ENCODE results near the gene CDC25A.
"Not testable (repeated sequence)": the region's sequence is repeated elsewhere in the genome, so short reads cannot be mapped to it uniquely, and the experiment has no call there.

Gene CDC25A

DNA sequence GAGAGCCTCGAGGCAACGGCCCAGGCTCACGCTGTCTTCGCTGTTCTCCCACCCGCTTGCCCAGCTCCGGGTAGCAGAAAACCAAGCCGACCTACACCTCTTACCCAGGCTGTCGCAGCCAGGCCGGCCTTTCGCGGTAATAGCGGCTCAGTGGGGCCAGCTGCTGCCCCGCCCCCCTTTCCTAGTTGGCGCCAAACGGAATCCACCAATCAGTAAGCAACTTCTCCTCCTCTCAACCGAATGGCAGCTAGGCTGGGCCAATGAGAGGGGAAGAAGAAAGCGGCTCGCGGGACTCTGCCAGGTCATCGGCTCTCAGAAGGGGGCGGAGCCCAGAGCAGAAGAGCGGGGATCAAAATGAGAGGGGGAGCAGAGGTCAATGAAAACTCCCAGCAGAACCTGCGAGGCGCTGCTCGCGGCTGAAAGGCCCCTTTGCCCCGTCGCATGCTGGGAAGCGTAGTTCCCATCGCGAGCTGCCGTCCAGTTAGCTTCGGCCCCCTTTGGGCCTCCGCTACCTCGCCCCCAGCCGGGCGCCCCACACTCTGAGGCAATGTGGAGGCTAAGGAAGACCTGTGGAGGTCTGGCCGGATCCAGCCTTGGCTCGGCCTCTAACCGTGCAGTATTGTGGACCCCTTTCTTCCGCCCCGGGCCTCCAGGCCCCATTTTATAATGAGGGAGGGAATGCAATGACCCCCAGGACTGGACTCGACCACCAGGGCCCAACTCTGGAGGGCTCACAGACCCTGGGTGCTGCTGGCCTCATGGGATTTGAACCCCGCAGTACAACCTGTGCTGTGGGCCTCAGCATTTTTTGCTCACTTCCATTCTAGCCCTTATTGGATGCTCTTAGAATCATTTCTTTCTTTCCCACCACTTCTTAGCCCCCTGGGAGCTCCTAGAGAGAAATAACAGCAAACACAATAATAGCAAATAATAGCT is at the start of gene CDC25A:
Gene CDC25A, minus strand, starts transcription at position 152 of the 936 bp plus-strand sequence. CDS start 470 bp downstream, outside the sequence.
- peak; percentile 96 for DNase-seq

DNA sequence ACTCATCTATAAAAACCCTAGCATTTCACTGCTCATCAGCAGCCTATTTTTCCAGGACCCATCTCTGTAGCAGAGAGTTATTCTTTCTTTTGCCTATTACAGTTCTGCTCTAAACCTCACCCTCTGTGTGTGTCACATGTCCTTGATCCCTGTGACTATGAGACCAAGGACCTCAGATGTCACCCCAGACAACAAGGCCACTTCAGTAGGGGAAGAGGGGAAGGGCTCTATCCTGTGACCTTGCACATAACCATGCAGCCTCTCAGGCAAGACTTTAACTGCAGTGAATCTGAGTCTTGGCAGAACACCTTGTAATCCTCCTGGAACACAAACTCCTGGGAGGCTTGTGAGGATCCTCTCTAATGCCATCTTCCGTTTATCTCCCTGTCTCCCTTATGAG is 48.3 kb upstream of the CDC25A start:
- DNase-seq, result no peak

DNA sequence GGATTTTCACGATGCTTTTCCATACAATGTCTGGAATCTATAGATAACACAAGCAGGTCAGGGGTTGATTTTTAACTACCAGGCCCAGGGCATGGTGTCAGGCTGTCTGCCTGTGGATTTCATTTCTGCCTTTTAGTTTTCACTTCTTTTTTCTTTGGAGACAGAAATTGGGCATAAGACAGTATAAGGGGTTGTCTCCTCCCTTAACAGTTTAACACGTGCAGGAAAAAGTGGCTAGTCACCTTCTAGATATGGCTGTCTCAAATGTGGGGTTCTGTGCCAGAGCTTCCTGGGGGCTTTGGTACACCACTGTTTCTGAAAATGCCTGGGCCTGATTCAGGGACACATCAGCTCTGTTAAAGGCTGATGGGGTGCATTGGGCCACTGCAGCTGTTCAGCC is 45.3 kb upstream of the CDC25A start:
- no peak for DNase-seq

DNA sequence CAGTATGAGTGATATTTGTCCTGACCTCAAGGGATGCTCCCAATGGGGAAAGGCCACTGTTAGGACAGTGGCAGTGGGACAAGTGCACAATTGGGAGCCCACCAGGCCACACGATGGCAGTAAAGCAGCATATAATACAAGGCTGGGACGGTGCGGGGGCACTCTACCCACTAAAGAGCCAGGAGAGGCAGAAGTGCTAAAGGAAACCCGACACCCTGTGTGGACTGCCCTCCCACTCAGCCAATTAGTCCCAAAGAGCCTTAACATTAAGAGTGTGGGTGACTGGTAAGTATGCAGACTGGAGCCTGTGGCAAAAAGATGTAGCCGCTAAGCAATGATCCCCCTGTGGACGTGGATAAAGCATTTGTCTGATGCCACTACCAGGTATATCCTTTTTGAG is 44.5 kb upstream of the CDC25A start:
- peak; percentile 45 for DNase-seq

DNA sequence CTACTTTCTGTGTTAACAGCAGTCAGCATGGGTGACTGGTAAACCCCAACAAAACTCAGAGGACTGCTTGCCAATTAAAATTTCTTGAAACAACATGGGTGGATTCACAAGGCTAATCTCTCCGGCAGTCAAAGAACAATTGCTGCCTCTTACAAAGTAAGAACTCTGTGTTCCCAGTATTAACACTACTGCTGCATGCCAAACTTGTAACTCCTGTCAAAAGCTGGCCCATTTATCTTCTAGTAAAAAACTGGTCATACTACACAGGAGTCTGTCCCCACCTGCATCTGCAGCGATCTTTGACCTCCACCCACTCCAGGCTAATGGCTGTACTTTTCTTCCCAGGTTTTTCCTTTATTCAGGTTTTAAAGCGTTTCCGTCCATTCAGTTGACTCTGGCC is 44.0 kb upstream of the CDC25A start:
- no peak for DNase-seq

DNA sequence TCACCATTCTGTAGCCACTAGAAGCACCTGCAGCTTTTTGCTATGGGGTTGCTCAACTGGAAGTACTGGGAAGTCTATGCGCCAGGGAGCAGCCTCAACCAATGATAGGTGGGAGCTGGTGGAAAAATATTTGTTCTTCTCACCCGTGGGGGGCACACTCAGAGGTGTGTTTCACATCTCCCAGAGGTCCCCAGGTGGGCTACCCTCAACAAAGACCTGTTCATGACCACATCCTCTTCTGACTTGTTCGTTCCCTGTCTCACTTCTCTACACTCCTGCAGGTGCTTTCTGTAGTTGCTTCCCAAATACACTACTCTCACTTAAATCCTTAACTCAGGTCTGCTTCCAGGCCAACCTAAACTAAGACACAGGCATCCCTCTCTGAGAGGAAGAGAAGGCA is 38.7 kb upstream of the CDC25A start:
- DNase-seq, result no peak

DNA sequence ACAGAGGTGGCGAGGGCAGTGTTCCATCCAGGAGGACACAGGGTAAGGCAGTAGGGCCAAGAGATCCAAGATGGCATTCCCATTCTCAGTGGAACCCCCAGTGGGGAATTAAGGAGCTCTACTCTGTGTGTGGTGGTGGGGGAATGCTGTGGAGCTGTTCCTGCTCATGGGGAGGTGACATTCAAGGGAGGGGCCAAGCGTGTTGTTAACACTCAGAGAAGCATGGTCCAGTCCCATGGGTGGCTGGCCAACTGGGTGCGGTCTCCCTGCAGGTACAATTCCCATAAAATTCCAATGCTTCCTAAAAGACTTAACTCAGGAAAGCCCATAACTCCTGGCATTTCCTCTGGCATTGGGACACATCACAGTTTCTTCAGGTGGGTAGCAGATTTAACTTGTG is 37.4 kb upstream of the CDC25A start:
- DNase-seq, result no peak

DNA sequence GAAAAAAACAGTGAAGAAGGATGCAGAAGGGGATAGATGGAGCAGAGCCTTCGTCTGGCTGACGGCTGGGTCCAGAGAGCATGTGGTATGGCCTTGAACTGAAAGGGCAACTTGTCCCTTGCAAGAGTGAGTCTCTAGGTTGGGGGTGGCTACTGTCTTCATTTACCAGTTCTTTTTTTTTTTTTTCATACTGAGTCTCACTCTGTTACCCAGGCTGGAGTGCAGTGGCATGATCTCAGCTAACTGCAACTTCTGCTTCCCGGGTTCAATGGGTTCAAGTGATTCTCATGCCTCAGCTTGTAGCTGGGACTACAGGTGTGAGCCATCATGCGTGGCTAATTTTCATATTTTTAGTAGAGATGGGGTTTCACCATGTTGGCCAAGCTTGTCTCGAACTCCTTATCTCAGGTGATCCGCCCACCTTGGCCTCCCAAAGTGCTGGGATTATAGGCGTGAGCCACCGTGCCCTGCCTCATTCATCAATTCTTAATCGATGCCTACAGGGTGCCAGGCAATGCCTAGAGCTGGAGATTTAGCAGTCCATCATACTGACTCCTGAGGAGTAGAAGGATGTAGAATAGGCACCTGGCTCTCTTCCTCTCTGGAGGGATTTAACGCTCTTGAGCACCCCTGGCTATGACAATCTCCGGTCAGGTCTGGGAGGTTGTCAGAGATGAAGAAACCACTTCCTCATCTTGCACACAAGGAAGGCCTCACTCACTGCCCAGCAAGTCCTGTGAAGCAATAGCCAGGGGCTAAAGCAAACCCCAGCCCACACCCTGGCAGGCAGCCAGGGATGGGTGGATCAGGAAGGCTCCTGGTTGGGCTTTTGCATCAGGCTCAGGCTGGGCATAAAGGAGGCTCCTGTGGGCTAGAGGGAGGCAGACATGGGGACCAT is 34.6 kb upstream of the CDC25A start, which contains the start of gene CAMP:
Gene CAMP, plus strand, starts transcription at position 880 of the 898 bp plus-strand sequence. Its CDS starts 17 bp downstream, at position 897.
- DNase-seq, result no peak

DNA sequence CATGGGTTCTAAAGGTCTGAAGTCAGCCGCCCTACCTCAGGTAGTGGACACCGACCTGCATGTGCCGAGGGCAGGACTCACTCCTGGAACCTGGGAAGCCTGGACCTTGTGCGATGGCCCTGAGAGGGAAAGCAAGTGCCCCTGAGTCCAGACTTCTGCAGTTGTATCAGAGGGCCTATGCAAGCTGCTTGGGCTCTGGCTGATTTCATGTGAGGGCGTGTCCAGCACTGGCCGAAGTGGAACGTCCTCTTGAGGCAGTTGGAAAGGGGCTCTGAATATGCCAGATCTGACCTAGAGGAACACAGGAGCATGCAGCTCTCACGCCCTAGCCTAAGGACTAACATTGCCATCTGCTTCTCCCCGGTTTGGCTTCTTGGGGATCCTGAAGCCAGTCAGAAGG is 32.5 kb upstream of the CDC25A start:
- DNase-seq, result no peak

DNA sequence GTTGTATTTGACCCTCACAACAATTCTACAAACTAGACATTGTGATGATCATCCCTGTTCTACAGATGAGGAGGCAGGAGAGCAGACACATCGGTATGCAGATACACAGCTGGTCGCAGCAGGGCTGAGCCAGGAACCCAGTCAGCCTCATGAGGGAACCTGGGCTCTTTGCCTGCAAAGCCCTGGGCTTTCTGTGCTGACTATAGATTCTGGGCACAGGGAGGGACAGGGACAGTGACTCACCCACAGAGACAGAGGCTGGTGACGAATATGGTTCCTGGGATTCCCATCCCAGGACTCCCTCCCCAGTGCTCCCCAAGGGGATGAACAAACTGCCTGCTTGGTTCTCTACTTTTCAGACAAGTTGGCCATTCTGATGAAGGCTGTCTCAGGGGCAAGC is 31.3 kb upstream of the CDC25A start:
- DNase-seq, result no peak

DNA sequence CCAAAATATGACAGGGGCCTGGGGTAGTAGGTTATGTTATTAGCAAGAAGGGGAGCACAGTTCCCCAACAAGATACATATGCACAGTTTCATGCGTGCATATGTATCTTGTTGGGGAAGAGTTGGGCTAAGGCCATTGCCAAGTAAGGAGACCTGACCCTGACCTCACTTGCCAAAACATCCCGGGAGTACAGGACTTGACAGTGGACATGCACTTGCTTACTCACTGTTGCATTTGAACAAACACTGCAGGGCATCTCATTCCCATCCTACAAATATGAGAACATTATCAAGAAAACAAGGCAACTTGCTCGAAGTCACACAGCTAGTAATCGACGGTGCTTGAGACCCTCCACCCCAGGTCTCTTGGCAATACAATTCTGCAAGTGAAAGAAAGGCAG is 30.3 kb upstream of the CDC25A start:
- DNase-seq, result no peak

DNA sequence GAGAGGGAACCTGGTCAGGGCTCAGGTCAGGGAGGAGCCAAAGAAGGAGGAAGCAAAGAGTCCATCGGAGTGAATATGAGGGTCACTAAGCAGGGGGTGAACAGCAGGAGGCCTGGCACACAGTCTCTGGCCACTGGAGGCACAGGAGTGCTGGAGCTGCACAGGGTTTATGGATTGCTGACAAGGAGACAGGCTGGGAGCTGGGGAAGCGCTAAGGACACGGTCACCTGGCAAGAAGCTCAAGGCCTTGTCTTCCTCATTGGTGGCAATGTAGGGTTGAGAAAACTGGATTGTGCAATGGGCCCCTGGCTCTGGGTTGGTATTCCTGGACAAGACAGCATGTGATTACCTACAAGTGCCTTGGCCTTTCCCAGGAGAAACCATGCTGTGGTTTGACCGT is 29.2 kb upstream of the CDC25A start:
- DNase-seq, result no peak

DNA sequence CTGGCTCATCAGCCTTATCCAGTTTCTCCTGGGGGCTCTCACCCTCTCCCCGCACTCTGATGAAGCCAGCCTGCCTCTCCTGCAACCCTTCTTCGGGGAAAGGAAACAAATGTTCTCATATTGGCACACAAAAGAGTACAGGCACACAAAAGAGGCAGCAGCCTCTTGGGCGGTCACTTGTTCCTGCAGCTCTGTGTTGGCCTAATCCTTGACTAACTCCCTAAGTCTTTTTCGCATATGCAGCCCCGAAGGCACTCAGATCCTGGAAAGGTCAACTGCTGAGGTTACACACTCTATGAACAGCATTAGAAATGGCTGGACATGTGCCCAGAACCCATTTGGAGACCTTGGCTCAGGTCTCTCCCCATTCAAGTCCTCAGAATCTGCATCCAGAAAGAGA is 27.7 kb upstream of the CDC25A start:
- DNase-seq, result no peak

DNA sequence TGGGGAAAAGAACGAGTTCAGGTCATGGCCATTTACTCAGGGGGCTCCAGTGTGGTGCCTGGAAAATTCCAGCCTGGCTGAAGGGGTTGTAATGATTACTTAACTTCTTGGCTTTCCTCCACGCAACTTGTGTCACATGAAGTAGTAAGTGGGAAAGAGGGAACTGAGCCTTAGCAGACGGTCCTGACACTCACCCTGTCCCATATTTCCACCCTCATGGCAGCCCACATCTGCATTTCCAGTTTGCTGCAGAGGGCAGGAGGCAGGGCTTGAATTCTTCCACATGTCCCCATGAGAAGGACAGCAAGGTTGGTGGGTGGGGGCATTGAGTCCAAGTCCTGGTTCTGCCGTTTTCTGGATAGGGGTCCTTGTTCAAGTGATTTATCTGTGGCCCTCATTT is 27.2 kb upstream of the CDC25A start:
- DNase-seq, result no peak

DNA sequence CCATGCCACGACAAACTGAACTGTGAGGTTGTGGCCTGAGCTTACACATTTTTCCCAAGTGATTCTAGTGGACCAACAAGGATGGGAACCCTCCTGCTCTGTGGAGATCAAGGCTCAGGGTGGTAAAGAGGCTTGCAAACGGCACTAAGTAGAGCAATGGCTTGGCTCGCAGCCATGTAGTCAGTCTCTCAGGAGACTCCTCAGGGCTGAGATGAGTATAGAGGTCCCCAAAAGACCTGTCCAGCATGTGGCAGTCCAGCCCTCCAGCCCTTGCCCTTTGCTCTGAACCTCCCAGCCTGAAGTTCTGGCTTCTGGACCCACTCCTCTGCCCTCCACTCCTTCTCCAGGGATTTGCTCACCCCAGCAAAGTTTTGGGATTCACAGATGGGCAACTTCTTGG is 26.8 kb upstream of the CDC25A start:
- no peak for DNase-seq

DNA sequence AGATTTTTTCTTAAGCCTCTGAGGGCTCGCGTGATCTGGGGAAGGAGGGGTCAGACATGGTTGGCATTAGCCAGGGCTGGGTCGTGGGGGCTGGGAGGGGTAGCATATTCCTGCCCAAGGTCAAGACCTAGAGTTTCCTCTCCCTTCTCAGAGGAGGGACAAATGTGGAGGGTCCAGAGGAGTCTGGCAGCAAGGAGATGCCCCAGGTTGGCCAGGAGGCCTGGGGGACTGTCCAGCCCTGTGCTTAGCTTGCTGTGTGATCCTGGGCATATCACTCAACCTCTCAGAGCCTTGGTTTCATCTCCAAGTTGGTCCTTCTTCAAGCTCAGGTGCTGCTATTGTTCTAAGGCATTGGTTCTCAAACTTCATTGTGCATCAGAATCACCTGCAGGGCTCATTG is 26.0 kb upstream of the CDC25A start:
- DNase-seq, result no peak

DNA sequence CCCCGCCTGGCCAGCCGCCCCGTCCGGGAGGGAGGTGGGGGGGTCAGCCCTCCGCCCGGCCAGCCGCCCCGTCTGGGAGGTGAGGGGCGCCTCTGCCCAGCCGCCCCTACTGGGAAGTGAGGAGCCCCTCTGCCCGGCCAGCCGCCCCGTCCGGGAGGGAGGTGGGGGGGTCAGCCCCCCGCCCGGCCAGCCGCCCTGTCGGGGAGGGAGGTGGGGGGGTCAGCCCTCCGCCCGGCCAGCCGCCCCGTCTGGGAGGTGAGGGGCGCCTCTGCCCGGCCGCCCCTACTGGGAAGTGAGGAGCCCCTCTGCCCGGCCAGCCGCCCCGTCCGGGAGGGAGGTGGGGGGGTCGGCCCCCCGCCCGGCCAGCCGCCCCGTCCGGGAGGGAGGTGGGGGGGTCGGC is 23.6 kb upstream of the CDC25A start:
- DNase-seq, result not testable (repeated sequence)

DNA sequence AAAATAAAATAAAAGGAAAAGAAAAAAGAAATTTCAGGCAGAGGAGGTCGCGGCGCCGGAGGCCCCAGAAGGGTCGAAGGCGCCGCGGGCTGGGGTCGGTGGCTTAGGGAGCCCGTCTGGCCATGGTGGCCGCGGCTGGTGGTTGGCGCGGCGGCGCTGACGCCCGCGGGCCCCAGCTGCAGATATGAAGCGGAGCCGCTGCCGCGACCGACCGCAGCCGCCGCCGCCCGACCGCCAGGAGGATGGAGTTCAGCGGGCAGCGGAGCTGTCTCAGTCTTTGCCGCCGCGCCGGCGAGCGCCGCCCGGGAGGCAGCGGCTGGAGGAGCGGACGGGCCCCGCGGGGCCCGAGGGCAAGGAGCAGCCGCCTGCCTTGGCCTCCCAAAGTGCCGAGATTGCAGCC is 22.3 kb upstream of the CDC25A start:
- DNase-seq, result not testable (repeated sequence)

DNA sequence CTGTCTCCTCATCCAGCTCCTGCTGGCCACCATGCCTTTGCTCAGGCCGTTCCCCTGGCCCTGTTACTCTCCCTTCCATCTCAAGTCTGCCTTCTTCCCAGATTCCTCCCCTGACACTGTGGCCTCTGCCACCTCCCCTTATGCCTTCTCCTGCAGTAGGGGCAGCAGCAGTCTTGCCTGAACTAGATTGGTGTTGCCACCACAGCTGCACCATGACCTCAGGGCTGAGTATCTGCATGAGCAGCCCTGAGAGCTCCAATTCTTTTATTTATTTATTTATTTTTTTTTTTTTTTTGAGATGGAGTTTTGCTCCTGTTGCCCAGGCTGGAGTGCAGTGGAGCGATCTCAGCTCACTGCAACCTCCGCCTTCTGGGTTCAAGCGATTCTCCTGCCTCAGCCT is 21.2 kb upstream of the CDC25A start:
- DNase-seq, result no peak

DNA sequence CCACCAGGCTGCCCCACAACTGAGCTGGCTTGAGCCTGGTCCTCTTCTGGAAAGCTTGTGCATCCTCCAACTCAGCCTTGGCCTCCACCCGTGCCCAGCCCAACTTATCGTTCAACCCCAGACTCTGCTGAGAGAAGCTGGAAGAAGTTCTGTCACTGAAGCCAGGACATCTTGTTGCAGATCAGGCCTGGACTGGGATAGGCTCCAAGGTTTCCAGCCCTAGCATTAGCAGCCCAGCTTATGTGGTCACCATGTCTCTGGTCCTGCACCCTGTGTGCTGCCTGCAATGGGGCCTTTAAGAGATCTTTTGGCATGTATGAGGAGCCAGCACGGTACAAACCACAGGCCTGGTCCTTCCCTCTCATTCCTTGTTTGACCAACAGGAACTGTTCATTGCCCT is 19.9 kb upstream of the CDC25A start:
- DNase-seq, result no peak

DNA sequence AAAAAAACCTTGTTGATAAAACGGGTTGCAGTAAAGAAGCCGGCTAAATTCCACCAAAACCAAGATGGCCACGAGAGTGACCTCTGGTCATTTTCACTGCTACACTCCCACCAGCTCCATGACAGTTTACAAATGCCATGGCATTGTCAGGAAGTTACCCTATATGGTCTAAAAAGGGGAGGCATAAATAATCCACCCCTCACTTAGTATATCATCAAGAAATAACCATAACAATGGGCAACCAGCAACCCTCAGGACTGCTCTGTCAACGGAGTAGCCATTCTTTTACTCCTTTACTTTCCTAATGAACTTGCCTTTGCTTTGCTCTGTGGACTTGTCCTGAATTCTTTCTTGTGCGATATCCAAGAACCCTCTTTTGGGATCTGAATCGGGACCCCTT is 14.4 kb upstream of the CDC25A start:
- no peak for DNase-seq

DNA sequence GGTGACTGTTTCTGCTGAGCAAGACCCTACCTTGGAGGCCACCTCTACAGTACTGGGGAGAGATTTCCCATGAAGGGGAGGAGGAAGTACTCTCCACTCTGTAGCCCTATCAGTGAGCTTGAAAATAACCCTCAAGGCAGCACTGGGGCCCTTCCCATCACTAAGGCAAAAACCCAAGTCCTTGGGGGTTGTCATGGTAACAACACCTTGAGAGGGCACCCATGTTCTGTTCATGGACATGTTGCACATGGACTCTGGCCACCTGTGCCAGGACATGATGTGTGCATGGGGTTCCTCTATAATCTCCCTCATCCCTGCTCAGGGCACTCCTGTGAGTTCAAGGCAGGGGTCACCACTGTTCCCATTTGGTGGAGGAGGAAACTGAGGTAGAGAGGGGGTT is 10.9 kb upstream of the CDC25A start:
- no peak for DNase-seq

DNA sequence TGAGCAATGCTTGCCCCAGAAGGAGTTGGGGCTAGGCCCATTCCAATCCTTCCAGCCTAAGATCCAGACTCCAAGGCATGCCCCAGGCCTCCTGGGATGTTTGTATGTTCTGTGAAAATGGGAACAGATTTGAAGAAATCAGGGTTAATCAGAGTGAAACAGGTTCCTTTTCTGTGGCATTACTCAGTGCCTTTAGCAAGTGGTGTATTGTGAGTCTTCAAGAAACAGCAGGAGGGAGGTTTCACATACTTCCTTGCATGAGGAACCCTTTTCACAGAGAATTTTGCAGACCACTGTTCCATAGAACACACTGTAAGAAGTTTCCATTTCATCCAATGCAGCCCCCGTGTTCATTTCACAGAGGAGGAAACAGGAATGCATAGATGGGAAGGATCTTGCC is 8.4 kb upstream of the CDC25A start:
- DNase-seq, result no peak

All from KG1 (cell line).